HEK293T (cell line): ENCODE data around the gene ACOX3.

Source experiments
- ARNT ChIP-seq: fragments of 450-650 bp; IDR thresholded peaks from 2 replicates; pipeline ENCODE4 v1.6.1; 2017; ENCODE audit warnings: mild to moderate bottlenecking
- BHLHE40 ChIP-seq: fragments of 450-650 bp; IDR thresholded peaks from 2 replicates; pipeline ENCODE4 v1.6.1; 2016; ENCODE audit warnings: mild to moderate bottlenecking, moderate library complexity, borderline replicate concordance
- CTBP1 ChIP-seq: fragments of 450-650 bp; IDR thresholded peaks from 2 replicates; pipeline ENCODE4 v1.6.1; 2016; ENCODE audit warnings: borderline replicate concordance
- ELF4 ChIP-seq: fragments of 450-650 bp; IDR thresholded peaks from 2 replicates; pipeline ENCODE4 v1.6.1; 2017; ENCODE audit warnings: antibody characterized with exemption
- FOXK2 ChIP-seq: fragments of 450-650 bp; IDR thresholded peaks from 2 replicates; pipeline ENCODE4 v1.6.1; 2016; ENCODE audit warnings: mild to moderate bottlenecking
- FOXM1 ChIP-seq: fragments of 450-650 bp; IDR thresholded peaks from 2 replicates; pipeline ENCODE4 v1.6.1; 2017; ENCODE audit warnings: mild to moderate bottlenecking, borderline replicate concordance
- HDGF ChIP-seq: fragments of 450-650 bp; IDR thresholded peaks from 2 replicates; pipeline ENCODE4 v1.6.1; 2017; ENCODE audit warnings: antibody characterized with exemption, borderline replicate concordance
- L3MBTL2 ChIP-seq: fragments of 450-650 bp; conservative IDR thresholded peaks from 2 replicates; pipeline ENCODE4 v1.6.1; 2016; ENCODE audit warnings: mild to moderate bottlenecking
- LEF1 ChIP-seq: fragments of 450-650 bp; IDR thresholded peaks from 2 replicates; pipeline ENCODE4 v1.6.1; 2017; ENCODE audit warnings: mild to moderate bottlenecking, borderline replicate concordance
- SP1 ChIP-seq: fragments of 450-650 bp; IDR thresholded peaks from 2 replicates; pipeline ENCODE4 v1.6.1; 2017
- TARDBP ChIP-seq: fragments of 450-650 bp; IDR thresholded peaks from 2 replicates; pipeline ENCODE4 v1.6.1; 2016

- TF ChIP-seq SP1 = no peak
- no peak for TF ChIP-seq HDGF
- TF ChIP-seq L3MBTL2 = no peak
- no peak for TF ChIP-seq ELF4
- no peak for TF ChIP-seq LEF1
- TF ChIP-seq FOXM1 = no peak
- no peak for TF ChIP-seq ARNT
- no peak for TF ChIP-seq FOXK2
- TF ChIP-seq TARDBP = no peak
- TF ChIP-seq CTBP1 = no peak
- no peak for TF ChIP-seq BHLHE40
These were observed 59.8 kb downstream of the ACOX3 start for GRCh38 chr4:8380511-8381415.
